GM12801 (cell line): Measurements from ENCODE around the gene PIAS4.

ENCODE experiments used
- TF ChIP-seq, protein P1 (sequence below): IDR thresholded peaks from one replicate; pipeline ENCODE4 v1.5.1; 2011; ENCODE audit warnings: control low read depth; ENCODE audit not compliant: insufficient read length; ENCODE audit errors: extremely low read depth

PIAS4 gene

DNA sequence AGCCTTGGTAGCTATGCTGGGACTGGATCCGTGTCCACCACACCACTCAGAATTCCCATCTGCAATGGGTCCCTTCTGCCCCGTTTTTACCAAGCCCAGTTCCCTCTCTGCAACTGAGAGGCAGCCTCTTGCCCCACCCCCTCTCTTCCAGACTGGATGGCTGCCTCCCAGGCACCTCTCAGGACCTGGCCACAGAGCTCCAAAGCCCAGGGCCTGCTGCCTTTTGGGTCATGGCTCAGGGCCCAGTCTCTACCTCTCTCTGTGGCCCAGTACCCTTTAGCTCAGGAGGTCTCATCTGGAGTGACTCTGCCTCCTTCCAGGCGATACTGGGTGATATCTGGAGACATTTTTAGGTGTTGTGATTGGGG is 69.5 kb downstream of the PIAS4 start:
- TF ChIP-seq, protein P1, sequence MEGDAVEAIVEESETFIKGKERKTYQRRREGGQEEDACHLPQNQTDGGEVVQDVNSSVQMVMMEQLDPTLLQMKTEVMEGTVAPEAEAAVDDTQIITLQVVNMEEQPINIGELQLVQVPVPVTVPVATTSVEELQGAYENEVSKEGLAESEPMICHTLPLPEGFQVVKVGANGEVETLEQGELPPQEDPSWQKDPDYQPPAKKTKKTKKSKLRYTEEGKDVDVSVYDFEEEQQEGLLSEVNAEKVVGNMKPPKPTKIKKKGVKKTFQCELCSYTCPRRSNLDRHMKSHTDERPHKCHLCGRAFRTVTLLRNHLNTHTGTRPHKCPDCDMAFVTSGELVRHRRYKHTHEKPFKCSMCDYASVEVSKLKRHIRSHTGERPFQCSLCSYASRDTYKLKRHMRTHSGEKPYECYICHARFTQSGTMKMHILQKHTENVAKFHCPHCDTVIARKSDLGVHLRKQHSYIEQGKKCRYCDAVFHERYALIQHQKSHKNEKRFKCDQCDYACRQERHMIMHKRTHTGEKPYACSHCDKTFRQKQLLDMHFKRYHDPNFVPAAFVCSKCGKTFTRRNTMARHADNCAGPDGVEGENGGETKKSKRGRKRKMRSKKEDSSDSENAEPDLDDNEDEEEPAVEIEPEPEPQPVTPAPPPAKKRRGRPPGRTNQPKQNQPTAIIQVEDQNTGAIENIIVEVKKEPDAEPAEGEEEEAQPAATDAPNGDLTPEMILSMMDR, result no peak

- TF ChIP-seq, protein P1, result no peak
These were observed 70.5 kb downstream of the PIAS4 start for GRCh38 chr19:4077800-4078684.

DNA sequence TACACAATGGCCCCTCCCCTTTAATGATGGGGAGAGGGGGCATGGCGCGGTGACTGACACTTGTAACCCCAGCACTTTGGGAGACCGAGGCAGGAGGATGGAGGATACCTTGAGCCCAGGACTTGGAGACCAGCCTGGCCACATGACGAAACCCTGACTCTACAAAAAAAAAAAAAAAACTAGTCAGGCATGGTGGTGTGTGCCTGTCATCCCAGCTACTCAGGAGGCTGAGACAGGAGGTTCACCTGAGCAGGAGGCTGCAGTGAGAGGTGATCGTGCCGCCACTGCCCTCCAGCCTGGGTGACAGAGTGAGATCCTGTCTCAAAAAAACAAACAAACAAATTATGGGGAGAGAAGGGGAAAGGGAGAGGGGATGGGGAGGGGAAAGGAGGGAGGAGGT is 72.9 kb downstream of the PIAS4 start:
- TF ChIP-seq, protein P1, result no peak

DNA sequence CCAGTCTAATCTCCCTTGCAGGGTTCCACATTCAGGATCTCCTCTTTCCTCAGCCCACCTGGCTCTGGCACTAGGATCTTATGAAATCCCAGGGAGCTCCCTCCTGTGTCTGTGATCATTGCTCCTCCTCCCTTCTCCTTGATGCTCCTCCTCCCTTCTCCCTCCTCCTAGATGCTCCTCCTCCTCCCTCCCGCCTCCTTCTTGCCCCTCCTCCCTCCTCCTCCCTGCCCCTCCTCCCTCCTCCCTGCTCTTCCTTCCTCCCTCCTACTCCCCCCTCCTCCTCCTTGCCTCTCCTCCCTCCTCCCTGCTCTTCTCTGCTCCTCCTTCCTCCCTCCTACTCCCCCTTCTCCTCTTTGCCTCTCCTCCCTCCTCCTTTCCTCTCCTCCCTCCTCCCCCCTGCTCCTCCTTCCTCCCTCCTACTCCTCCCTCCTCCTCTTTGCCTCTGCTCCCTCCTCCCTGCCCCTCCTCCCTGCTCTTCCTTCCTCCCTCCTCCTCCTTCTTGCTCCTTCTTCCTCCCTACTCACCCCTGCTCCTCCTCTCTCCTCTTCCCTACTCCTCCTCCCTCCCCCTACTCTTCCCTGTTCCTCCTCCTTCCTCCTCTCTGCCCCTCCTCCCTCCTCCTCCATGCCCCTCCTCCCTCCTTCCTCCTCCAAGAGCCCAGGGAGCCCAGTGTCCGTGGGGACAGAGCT is 74.0 kb downstream of the PIAS4 start:
- TF ChIP-seq, protein P1, result no peak

DNA sequence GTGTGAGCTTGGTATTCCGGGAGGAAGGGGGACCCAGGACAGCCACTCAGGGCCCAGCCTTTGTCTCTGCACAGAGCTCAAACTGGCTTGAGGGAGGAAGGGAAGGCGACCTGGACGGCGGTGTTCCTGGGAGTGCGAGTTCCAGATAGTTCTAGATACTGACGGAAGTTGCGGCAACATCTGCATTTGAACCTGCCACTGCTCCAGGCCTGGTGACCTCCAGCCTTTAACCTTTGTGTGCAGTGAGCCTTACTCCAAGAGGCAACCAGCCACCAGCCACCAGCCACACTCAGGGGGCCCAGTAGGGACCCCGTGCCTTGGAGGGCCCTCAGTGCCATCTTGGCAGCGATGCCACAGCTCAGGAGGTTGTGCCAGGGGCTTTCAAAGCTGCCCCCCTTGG is 74.6 kb downstream of the PIAS4 start:
- TF ChIP-seq, protein P1, result no peak

- TF ChIP-seq, protein P1, result no peak
These were observed 76.4 kb downstream of the PIAS4 start for GRCh38 chr19:4083677-4084546.

DNA sequence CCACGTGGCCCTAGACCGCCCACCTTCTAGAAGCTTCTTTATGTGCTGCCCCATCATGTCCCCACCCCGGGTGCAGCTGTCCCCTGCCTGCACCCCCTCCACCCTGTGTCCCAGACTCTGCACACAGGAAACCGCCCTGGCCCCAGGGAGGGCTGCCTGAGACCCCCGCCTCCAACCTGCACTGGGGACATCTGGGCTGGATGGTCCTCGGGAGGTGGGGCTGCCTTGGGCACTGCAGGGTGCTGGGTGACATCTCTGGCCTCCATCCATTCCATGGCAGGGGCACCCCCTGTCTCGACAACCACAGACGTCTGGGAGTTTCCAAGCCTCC is 77.0 kb downstream of the PIAS4 start:
- TF ChIP-seq, protein P1, result no peak
